HK-2 (cell line): Measurements from ENCODE around the gene OVOL2.
"Not testable (repeated sequence)": the region's sequence is repeated elsewhere in the genome, so short reads cannot be mapped to it uniquely, and the experiment has no call there.

ENCODE experiments used
- DNase-seq: peaks from one replicate; pipeline ENCODE4 v3.0.0-alpha.2; 2018; ENCODE audit not compliant: unreplicated experiment

The OVOL2 gene

GRCh38 chr20:18057101-18057993, at the start of gene OVOL2:
Gene OVOL2, minus strand, starts transcription at chr20:18057916. Its CDS starts 282 bp downstream, at chr20:18057634.
- peak; percentile 25 for DNase-seq

GRCh38 chr20:18103497-18103896, 45.8 kb upstream of the OVOL2 start:
- no peak for DNase-seq

GRCh38 chr20:18101125-18101810, 43.6 kb upstream of the OVOL2 start:
- DNase-seq = no peak

GRCh38 chr20:18100569-18100968, 42.9 kb upstream of the OVOL2 start:
- DNase-seq = not testable (repeated sequence)

- DNase-seq = no peak
These were observed 36.5 kb upstream of the OVOL2 start for GRCh38 chr20:18094191-18094590.

GRCh38 chr20:18093388-18093787, 35.7 kb upstream of the OVOL2 start:
- DNase-seq = no peak

GRCh38 chr20:18092890-18093289, 35.2 kb upstream of the OVOL2 start:
- DNase-seq = no peak

GRCh38 chr20:18091623-18092022, 33.9 kb upstream of the OVOL2 start:
- no peak for DNase-seq

GRCh38 chr20:18090477-18090876, 32.8 kb upstream of the OVOL2 start:
- no peak for DNase-seq

GRCh38 chr20:18090044-18090443, 32.3 kb upstream of the OVOL2 start:
- DNase-seq = no peak

GRCh38 chr20:18088841-18089240, 31.1 kb upstream of the OVOL2 start:
- DNase-seq = not testable (repeated sequence)

GRCh38 chr20:18088298-18088697, 30.6 kb upstream of the OVOL2 start:
- DNase-seq = not testable (repeated sequence)

GRCh38 chr20:18087054-18087453, 29.3 kb upstream of the OVOL2 start:
- DNase-seq = no peak

GRCh38 chr20:18080836-18081235, 23.1 kb upstream of the OVOL2 start:
- not testable (repeated sequence) for DNase-seq

GRCh38 chr20:18079756-18080353, 22.1 kb upstream of the OVOL2 start:
- no peak for DNase-seq

- no peak for DNase-seq
These were observed 19.4 kb upstream of the OVOL2 start for GRCh38 chr20:18077157-18077556.

- DNase-seq = no peak
These were observed 14.8 kb upstream of the OVOL2 start for GRCh38 chr20:18072532-18072931.

GRCh38 chr20:18066421-18067333, 9.0 kb upstream of the OVOL2 start:
- DNase-seq = no peak

- no peak for DNase-seq
These were observed 6.0 kb upstream of the OVOL2 start for GRCh38 chr20:18063676-18064075.

- DNase-seq = no peak
These were observed 1.9 kb upstream of the OVOL2 start for GRCh38 chr20:18059603-18060002.

- no peak for DNase-seq
These were observed 1.1 kb upstream of the OVOL2 start for GRCh38 chr20:18058661-18059467.
